Glomerular visceral epithelial cell (primary cell): ENCODE measurements around the gene EXOG.

Experiments
- DNase-seq: peaks from one replicate; pipeline ENCODE4 v3.0.0-alpha.2; 2016; ENCODE audit errors: extremely low spot score

Gene EXOG

DNA sequence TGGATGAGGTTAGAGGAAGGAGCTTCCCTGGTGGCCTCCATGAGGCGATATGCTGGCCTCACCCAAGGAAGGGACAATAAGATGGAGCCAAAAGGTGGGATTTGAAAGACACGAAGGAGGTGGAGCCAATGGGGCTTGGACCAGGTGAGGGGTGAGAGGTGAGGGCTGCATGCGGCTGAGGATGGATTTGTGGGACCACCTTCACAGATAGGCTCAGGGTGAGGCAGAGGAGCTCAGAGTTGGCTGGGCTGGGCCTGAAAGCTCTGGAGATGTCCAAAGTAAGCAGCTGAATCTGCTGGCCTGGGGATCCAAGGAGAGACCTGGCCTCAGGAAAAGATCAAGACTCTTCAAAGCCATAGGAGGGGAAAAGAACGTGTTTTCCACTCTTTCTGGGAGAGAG, 49.8 kb downstream of the EXOG start:
- DNase-seq = no peak

DNA sequence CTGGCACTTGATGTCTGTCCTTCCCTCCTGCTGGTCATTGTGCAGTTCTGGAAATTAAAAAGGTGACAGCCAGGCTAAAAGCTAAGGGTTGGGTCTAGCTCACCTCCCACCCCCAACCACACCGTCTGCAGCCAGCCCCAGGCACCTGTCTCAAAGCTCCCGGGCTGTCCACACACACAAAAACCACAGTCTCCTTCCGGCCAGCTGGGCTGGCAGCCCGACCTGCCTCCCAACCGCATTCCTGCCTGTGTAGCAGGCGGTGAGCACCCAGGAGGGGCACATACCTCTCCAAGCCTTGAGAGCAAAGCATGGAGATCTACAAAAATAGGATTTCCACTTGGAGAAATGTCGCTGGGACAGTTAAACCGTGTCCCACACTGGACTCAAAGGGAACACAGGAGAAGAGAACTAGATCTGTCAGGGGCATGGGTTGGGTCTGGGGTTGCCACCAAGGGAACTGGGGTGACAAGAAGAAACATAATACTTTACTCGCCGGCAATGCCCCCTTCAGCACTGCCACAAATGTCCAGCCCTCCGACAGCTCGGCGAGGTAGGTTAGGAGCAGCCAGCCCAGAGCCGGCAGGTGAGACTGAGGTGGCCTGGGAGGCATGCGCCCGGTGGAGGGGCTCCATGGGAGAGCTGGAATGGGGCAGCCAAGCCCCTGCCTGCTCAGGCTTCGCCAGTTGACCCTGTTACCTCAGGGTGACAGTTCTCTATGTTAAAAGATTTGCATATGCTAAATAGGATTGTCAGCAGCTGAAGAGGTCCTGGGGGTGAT, 52.2 kb downstream of the EXOG start:
- DNase-seq = peak; percentile 77

DNA sequence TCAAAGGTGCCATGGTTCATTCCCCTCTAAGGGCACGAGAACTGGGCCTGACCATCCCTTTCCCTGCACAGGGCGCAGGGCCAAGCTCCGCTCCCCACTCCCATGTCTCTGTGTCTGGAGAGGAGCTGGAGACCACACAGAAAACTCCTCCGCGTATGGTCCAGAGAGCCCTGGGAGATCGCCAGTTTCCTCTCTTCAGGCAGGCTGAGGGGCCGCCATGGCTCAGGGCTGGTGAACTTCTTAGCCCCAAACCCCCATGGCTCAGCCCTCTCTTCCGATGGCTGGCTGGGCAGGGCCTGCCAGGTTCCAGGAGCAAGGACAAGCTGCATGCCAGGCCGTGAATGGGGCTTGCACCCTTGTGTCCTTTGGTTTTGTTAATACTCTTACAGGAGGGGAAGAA, 52.9 kb downstream of the EXOG start:
- no peak for DNase-seq

DNA sequence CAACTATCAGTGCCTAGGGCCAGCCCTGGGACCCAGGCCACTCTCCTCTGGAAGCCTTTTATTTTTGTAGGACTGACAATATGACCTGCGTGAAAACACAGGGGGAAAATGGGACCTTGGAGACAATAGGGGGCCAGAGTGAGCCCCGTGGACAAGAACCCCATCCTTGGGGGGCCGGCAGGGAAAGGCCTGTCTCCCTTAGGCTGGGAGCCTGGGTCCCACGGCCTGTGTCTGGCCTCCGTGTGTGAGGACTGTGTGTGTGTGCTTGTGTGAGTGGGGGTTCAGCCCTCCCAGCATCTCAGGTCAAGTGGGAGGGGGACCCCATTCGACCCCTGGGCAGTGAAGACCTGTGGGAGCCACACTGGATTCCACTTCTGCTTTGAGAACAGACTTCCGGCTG, 53.3 kb downstream of the EXOG start:
- DNase-seq = no peak

DNA sequence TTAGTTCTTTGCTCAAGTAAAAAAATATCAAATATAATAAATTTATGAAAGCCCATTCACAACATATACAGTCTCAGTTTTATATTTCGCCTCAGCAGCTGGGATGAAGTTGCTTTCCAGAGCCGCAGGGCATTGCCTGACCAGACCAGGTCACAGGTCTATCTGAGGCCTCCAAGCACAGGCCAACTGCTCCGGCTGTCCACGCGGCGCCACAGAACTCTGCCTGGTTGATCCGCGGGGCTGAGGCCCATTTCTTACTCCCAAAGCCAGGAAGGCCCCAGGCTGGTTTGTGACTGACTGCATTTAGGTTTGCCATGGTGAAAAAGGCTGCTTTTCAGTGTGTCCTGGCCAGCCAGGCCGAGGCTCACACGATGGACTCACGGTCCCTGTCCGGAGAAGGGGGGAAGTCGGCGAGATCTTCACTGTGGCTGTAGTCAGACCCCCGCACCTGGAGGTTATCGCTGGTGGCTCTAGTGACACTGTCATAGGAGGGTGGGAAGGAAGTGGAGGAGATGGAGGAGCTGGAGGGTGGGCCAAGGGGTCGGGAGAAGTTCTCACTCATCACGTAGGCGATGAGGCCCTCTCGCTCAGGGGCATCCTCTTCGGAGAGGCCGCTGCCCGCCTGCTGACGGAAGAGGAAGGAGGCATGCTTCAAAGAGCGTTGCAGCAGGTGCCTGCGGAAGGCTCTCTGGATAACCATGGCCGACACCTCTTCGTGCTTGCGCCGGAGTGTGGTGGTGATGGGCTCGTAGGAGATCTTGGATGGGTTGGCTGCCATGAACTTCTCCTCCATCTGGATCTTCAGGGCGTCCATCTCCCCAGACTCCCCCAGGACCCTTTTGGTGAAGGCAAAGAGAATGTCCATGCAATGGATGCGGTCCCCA, 54.1 kb downstream of the EXOG start:
- DNase-seq = no peak

DNA sequence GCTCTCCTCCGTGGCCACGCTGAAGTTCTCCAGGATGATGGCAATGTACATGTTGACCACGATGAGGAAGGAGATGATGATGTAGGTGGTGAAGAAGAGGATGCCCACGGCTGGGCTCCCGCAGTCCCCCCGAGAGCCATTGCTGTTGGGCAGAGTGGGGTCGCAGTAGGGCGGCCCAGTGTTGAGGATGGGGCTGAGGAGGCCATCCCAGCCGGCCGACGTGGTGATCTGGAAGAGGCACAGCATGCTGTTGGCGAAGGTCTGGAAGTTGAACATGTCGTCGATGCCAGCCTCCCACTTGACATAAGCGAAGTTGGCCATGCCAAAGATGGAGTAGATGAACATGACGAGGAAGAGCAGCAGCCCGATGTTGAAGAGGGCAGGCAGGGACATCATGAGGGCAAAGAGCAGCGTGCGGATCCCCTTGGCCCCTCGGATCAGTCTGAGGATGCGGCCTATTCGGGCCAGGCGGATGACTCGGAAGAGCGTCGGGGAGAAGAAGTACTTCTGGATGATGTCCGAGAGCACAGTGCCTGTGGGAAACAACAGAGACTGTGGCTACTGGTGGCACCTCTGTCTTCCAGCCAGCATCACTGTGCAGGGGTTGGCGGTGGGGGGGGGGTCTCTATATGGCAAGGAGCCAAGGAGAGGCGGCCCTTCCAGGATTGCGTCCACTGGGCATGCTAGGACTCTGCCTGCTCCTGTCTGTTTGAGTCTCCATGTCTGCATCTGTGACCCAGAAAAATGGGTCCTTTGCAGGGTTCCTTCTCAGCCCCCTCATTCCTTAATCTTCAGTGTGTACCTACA, 55.1 kb downstream of the EXOG start:
- DNase-seq = no peak

DNA sequence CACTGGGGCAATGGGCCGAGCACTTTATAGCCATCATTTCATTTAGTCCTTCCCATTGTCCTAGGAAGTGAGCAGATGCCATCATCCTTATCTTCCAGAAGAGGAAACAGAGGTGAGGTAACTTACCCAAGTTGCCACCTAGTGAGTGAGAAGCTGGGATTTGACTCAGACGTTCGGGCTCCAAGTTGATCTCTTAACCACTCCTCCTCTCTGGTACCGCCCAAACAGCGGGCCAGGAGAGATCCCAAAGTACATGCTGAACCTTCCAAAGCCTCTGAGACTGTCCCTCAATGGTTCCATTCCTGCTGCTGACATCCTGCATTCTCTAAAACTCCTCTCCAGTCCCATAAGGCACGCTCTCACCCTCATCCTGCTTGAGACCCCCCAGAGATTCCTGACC, 56.2 kb downstream of the EXOG start:
- no peak for DNase-seq

DNA sequence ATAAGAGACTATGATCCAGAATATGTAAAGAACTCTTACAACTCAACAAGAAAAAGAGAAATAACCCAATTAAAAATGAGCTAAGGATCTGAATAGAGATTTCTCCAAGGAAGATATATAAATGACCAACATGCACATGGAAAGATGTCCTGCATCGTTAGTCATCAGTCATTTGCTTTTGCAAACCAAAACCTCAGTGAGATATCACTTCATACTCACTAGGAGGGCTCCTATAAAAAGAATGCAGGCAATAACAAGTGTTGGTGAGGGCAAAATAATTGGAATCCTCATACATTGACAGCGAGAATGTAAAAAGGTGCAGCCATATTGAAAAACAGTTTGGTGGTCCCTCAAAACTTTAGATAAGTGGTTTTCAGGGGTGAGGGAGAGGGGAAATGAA, 56.9 kb downstream of the EXOG start:
- no peak for DNase-seq

DNA sequence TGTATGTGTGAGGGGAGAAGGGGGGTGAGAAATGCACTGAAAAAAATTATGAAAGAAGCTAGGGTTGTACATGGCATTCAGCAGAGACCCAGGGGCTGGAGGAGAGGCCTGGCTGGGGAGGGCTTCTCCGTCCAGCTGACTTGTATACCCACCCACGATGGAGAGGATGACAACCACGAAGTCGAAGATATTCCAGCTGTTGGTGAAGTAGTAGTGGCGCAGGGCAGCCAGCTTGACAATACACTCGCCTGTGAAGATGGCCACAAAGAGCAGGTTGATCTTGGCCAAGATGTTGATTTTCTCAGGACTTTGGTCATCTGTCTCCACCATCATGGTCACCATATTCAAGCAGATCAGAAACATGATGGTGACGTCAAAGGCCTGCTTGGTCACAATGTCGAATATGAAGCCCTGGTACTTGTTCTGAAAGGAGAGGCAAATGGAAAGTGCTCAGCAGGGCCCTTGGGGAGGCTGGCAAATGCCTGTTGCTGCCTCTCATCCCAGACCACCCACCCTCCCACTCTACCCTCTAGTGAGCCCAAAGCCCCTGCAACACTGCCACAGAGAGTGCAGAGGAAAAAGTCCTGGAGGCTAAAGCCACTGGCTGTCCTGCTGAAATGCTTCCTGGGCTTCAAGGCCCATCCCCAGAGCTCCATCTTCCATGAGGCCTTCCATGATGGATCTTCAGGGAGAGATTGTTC, 58.1 kb downstream of the EXOG start:
- DNase-seq = no peak

DNA sequence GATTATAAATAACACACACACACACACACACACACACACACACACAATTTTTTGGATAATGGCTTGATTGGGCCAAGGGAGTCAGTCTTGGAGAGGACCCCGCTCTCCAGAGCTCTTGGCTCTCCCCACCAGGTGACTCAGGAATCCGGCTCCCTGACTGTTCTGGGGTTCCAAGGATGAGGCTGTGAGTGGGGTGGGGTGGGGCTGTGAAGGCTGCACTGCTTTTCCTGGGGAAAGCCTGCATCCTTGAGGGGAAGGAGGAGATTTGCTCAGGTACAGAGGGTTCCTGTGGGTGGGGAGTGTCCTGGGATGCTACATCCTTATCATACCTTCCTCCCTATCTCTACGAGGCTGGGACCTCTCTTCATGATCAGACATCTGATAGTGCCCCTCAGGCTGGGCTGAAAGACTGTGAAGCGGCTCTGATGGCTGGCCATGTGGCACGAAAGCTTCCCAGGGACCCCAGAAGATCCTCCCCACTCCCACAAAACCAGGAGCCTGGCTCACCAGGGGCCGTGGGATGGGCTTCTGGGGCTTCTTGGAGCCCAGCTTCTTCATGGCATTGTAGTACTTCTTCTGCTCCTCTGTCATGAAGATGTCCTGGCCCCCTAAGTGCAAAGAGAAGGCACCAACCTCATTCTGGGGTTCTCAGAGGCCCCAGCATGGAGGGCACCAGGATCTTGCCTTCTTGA, 59.2 kb downstream of the EXOG start:
- no peak for DNase-seq

DNA sequence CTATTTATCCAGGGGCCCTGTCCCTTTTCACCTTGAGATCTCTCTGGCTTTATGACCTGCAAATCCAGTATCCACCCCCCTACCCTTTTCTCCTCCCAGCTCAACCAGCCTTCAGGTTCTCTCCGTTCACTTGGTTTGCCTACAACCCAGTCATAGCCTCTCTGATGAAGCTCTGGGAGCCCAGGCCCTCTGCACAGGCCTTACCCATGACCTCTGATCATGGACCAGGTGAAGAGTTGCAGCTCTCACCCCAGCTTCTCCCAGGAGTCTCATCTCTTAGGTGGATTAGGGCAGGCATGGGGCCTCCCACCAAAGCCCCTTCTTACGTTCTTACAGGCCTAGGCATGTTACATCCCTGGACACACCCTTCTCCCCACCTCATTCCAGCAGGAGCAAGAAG, 59.8 kb downstream of the EXOG start:
- DNase-seq = no peak

DNA sequence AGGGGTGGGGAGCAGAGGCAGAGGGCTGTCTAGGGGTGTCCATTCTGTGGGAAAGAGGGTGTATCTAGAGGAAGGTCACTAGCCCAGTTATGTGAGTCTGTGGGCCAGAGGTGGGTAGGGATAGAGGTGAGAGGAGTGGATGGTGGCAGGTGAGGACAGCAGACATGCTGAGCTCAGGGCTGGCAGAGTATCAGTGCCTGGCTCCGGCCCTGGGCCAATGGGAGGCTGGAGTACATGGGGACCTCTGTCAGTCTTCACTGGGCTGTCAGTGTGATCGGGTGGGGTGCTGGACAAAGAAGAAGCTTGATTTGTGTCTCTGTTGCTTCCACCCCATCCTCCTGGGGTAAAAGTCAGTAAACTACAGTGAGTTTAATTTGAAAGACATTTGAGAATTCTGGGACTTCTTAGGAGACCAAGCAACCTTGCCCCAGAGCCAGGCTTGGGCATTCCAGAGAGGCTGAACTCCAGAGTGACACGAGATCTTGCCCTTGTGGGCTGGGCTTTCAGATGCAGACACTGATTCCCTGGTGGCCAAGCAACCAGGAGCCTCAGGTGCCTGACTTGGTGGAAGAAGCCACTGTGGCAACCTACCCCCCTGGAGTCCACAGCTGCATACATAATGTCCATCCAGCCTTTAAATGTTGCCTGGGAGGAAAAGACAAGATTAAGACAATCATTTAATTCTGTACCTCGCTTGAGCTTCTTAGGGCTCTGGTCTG, 60.7 kb downstream of the EXOG start:
- no peak for DNase-seq

DNA sequence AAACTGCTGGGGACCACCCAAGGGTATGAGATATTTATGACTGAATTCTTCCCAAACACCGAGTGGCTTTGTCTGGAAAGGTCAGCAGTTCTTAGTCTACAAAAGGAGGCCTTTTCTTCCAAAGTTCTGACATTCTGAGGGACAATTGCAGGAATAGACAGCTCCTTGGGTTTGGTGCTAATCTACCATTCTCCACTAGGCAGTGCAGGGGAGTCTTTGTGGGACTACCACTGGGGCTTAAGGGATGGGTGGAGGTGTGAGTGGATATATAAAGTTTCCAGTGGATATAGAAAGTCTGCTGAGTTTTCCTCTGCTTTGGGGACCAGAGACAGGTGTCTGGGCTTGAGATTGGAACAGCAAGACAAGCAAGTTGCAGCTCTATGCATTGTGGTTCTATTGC, 62.7 kb downstream of the EXOG start:
- DNase-seq = no peak

DNA sequence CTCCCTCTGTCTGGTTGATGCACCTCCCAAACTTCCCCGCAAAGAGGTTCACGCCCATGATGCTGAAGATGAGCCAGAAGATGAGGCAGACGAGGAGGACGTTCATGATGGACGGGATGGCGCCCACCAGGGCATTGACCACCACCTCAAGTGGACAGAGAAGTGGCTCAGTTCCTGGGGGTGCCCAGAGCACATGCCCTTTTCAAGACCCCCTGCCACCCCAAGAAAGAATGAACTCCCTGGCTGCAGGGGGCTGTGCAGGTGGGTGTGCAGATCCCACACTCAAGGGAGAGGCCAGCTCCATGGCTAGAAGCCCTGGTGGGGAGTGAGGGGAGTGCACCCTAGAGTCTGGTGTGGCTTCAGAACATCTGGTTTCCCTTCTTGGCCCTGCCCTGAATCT, 64.1 kb downstream of the EXOG start:
- no peak for DNase-seq

DNA sequence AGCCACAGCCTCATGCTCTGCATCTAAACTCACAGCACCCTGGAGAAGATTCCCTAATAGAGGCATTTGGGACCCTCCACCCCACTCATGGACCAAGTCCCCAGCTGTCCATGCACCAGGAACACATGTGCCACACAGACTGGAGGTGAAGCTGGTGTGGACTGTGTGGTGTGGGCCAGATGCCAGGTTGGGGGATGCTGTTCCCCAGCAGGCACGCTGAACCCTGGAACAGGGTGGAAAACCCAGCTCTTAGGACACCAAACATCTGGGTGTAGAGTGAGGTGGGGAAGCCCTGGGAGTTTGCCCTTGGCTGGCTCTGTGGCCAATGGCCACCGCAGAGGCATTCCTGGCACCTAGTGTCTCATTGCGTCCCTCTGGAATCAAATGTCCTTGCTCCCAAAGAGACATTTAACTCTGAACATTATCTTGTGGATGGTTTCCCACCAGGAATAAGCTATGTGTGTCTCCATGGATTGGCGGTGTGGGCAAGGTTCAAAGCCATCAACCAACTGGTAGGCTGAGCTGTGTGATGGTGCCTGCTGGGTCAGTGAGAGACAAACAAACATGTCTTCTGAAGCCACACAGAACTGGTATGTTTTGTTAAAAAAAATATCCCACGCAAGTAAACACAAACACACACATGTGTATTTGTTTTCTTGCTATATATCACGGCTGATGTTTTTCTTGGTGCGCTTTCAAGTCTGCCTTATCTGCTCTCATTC, 65.0 kb downstream of the EXOG start:
- DNase-seq = no peak

DNA sequence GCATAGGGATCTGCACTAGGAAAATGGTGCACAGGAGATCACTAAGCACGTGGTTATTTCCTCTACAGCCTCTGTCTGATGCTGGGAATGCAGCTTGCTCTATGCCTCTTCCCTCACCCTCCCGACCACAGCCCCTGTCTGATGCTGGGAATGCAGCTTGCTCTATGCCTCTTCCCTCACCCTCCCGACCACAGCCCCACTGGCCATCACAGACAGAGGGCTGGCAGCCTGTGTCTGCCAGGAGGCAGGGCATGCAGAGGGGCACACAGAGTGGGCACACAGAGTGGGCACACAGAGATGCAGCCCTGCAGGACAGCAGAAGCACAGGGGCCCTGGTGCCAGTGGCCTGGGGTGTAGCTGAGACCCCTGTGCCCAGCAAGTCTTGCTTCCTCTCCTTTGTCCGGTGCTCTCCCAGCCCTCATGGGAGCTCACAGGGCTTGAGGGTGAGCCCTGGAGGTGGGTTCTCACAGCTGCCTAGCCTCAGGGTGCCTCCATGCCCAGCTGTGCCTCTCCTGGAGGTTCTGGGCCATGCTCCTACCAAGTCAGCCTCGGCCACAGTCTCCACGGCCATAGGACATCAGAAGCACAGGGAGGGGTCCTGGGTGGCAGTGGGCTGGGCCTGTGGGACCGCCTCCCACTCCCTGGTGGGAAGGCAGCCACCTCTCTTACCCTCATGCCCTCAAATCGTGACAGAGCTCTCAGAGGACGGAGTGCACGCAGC, 65.8 kb downstream of the EXOG start:
- DNase-seq = no peak

DNA sequence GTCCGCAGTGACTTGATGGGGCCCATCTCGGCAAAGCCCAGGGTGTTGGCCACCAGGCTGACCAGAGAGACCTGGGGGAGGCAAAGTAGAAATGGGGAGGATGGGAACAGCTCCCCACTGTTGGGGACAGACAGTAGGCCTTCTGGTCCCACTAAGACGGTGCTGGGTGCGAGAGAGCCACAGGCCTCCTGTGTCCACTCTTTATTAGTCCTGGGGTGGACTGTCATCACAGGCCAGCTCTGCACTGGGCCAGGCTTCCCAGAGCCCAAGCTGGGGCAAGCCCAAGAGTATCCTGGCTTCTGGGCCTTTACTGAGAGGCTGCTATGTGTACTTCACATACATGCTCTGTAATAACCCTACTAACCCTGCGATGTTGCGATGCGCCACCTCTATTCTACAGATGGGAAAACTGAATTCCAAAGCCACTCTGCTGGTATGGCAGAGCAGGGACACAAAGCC, 66.4 kb downstream of the EXOG start:
- no peak for DNase-seq

DNA sequence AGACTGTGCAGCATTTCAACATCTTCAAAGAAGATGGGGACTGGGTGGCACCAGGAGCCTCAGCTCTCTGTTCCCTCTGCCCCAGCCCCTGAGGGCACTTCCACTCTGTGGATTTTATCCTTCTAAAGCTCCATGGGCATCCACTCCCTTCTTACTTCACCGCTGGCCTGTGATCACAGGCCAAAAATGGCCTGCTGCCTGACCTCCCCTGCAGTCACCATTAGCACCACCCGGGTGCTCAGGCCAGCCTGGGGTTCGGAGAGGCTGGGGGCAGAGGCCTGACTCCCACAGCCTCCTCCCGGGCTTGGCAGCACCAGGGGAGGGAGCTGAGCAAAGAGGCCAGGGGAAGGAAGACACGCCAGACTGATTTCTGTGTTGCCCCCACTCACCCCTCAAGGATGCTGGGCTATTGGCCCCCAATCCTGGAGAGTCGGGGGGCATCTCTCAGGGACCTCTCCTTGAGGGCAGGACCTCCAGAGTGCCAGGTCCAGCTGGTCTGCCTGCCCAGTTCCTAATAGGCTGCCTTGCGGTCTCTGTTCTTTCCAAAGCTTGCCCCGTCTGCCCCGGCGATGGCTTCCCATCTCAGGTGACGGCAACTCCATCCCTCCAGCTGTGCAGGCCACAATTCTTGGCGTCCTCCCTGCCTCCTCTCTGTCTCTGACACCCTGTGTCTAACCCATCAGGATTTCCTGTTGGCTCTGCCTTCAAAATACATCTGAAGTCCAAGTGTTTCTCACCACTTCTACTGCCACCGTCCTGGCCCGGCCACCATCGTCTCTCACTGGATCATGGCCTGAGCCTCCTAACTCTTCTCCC, 67.1 kb downstream of the EXOG start:
- DNase-seq = no peak
